Measurements from ENCODE around the gene MUC12.
"Not testable (repeated sequence)": the region's sequence is repeated elsewhere in the genome, so short reads cannot be mapped to it uniquely, and the experiment has no call there.

MUC12 gene

DNA sequence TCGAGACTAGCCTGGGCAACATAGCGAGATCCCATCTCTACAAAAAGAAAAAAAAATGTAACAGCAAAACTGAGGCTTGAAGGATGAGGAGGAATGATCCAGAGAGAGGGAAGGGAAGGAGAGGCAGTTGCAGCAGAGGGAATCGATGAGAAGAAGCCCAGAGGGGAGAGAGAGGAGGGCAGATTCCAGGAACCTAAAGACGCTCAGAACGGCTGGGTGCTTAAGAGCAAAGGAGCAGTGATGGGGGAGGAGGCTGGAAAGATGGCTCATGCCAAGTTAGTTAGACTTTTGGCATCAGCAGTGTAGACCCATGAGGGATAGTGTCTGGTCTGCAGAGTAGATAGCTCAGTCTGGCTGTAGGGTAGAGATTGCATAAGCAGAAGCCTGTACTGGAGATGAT lies 40.3 kb downstream of the MUC12 start:
- H3K9ac ChIP-seq (ENCODE audit: low read length) = no peak overlapping the region
- no peak overlapping the region for H3K27ac ChIP-seq (ENCODE audit: low read depth, low read length)
- no peak overlapping the region for H3K4me3 ChIP-seq (ENCODE audit: low read length)
- H3K27me3 ChIP-seq (ENCODE audit: control insufficient read depth, insufficient read depth, low read length) = no peaks in the 10 kb centered on the region
- H3K4me1 ChIP-seq (ENCODE audit: control insufficient read depth, insufficient read depth, low read length) = no peaks in the 10 kb centered on the region
- peaks cover 9% of the 10 kb centered on the region for H3K36me3 ChIP-seq (ENCODE audit: control insufficient read depth, insufficient read depth, low read length)

DNA sequence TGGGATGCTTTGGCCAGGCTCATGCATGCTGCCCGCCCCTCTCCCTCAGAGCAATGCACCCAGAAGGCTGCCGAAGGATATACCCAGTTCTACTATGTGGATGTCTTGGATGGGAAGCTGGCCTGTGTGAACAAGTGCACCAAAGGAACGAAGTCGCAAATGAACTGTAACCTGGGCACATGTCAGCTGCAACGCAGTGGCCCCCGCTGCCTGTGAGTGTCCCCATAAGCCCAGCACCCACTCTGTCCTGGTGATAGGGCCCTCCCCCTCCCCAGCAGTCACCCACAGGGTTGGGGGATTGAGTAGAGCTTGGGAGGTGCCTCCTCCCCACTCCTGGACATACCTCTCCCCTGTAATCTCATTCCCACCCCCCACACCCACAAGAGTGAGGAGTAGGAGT lies 43.6 kb downstream of the MUC12 start:
- Histone ChIP-seq H3K4me3 (ENCODE audit: low read length) (no peak overlapping the region), H3K9ac (ENCODE audit: low read length) (no peak overlapping the region), H3K27ac (ENCODE audit: low read depth, low read length) (no peak overlapping the region), H3K4me1 (ENCODE audit: control insufficient read depth, insufficient read depth, low read length) (peaks cover 6% of the 10 kb centered on the region), H3K27me3 (ENCODE audit: control insufficient read depth, insufficient read depth, low read length) (peaks cover 3% of the 10 kb centered on the region), H3K36me3 (ENCODE audit: control insufficient read depth, insufficient read depth, low read length) (peaks cover 7% of the 10 kb centered on the region)

DNA sequence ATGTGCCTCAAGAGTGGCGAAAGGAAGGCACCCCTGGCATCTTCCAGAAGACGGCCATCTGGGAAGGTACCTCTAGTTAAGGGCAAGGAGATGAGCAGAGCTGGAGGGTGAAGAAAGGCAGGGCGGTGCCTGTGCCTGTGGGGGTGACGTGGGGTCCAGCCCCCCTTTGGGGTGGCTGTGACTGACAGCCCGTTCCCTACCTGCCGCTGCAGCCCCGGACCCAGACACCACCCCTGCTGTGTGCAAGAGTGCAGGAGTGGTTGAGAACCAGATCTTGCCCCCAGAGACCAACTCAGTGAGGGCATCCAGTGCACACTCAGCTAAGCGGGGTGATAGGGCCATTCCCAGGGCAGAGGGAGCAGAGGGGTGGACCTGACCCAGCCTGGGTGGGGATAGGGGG lies 46.3 kb downstream of the MUC12 start:
- no peak overlapping the region for H3K27ac ChIP-seq (ENCODE audit: low read depth, low read length)
- no peak overlapping the region for H3K4me3 ChIP-seq (ENCODE audit: low read length)
- H3K27me3 ChIP-seq (ENCODE audit: control insufficient read depth, insufficient read depth, low read length) = peaks cover 3% of the 10 kb centered on the region
- H3K36me3 ChIP-seq (ENCODE audit: control insufficient read depth, insufficient read depth, low read length) = peaks cover 7% of the 10 kb centered on the region
- no peak overlapping the region for H3K9ac ChIP-seq (ENCODE audit: low read length)
- H3K4me1 ChIP-seq (ENCODE audit: control insufficient read depth, insufficient read depth, low read length) = peaks cover 6% of the 10 kb centered on the region

DNA sequence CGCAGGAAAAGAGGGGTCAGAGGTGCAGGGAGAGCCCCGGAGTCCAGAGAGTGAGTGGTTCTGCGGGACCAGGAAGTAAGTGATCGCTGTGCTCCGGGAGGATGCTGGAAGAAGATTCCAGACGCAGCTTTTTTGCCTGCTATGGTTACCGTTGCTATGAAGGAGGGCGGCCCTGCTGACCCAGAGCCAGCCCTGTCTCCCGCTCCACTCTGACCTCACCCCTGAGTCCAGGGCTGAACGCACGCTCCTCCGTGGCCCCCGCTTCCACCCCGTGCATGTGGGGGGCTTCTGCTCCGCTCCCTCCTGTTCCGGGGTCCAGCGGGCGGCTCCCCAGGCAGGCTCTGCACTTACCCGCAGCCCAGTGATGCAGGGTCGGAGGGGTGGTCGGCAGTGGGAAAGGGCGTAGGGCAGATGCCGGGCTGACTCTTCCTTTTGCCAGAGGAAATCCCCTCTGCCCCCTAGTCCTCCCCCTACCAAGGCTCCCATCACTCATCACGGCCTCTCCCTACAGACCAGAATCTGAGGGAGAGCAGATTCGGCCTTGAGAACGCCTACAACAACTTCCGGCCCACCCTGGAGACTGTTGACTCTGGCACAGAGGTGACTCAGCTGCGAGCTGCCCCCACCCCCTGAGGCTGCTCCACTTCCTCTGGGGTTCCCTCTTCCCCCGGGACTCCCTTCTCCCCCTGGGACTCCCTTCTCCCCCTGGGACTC lies 47.9 kb downstream of the MUC12 start:
- H3K27ac ChIP-seq (ENCODE audit: low read depth, low read length) = peak overlapping the region; percentile 58
- peak overlapping the region; percentile 71 for H3K4me3 ChIP-seq (ENCODE audit: low read length)
- H3K36me3 ChIP-seq (ENCODE audit: control insufficient read depth, insufficient read depth, low read length) = peaks cover 4% of the 10 kb centered on the region
- H3K9ac ChIP-seq (ENCODE audit: low read length) = peak overlapping the region; percentile 49
- H3K4me1 ChIP-seq (ENCODE audit: control insufficient read depth, insufficient read depth, low read length) = peaks cover 6% of the 10 kb centered on the region
- peaks cover 3% of the 10 kb centered on the region for H3K27me3 ChIP-seq (ENCODE audit: control insufficient read depth, insufficient read depth, low read length)

DNA sequence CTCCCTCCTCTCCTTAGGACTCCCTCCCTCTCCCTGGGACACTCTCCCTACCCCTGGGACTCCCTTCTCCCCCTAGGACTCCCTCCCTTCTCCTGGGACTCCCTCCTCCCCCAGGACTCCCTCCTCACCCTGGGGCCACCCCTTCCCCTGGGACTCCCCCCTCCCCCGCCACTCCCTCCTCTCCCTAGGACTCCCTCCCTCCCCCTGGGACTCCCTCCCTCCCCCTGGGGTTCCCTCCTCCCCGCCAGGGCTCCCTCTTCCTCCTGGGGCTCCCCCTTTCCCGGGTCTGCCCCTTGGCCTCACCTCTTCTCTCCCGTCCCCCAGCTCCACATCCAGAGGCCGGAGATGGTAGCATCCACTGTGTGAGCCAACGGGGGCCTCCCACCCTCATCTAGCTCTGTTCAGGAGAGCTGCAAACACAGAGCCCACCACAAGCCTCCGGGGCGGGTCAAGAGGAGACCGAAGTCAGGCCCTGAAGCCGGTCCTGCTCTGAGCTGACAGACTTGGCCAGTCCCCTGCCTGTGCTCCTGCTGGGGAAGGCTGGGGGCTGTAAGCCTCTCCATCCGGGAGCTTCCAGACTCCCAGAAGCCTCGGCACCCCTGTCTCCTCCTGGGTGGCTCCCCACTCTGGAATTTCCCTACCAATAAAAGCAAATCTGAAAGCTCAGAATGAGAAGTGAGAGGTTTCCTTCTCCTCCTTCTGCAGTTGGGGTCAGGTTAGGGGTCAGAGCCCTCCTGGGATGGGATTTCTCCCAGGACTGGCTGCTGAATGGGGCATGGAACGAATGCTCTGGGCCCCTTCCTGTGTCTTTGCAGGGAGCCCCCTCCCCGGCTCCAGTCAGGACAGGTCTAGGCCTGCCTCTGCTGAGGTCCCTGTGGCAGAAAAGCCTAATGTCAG lies 49.2 kb downstream of the MUC12 start:
- Histone ChIP-seq H3K27ac (ENCODE audit: low read depth, low read length) (no peak overlapping the region), H3K36me3 (ENCODE audit: control insufficient read depth, insufficient read depth, low read length) (no peaks in the 10 kb centered on the region), H3K27me3 (ENCODE audit: control insufficient read depth, insufficient read depth, low read length) (peaks cover 3% of the 10 kb centered on the region), H3K4me3 (ENCODE audit: low read length) (no peak overlapping the region), H3K4me1 (ENCODE audit: control insufficient read depth, insufficient read depth, low read length) (peaks cover 6% of the 10 kb centered on the region), H3K9ac (ENCODE audit: low read length) (no peak overlapping the region)

DNA sequence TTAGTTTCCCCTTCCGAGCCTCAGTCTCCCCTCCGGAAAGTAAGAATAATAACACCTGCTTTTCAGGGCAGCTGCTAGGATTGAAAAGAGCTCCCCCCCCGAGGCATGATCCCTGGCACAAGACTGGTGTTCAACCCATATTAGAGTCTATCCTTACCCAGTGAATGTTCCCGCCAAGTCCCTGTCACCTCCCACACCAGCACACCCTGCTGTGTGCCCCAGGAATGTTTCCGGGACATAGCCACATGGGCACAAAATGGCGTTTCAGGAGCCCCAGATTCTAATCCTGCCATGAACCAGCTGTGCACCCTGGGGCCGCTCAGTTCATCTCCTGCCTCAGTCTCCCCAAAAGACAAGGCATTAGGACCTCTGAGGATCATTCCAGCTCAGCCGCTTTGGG lies 51.1 kb downstream of the MUC12 start:
- Histone ChIP-seq H3K9ac (ENCODE audit: low read length) (no peak overlapping the region), H3K27ac (ENCODE audit: low read depth, low read length) (no peak overlapping the region), H3K27me3 (ENCODE audit: control insufficient read depth, insufficient read depth, low read length) (peaks cover 3% of the 10 kb centered on the region), H3K36me3 (ENCODE audit: control insufficient read depth, insufficient read depth, low read length) (no peaks in the 10 kb centered on the region), H3K4me1 (ENCODE audit: control insufficient read depth, insufficient read depth, low read length) (peaks cover 6% of the 10 kb centered on the region), H3K4me3 (ENCODE audit: low read length) (no peak overlapping the region)

DNA sequence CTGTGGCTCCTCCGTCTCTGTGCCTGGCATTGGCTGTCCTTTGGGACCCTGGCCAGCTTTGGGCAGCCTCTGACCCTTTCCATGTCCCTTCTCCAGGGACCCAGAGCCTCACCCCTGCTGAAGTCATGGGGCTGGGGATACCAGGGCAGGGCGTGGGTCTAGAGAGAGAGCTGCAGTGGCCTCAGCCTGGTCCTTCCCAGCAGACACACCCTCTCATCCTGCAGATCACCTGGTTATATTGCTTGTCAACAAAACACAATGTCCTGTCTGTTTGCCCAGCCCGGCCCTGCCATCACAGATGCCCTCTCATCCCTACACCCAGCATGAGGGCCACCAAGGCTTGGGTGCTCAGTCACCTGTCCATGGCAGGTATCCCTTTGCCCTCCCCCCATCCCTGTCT lies 52.3 kb downstream of the MUC12 start:
- no peak overlapping the region for H3K4me3 ChIP-seq (ENCODE audit: low read length)
- H3K36me3 ChIP-seq (ENCODE audit: control insufficient read depth, insufficient read depth, low read length) = no peaks in the 10 kb centered on the region
- no peak overlapping the region for H3K27ac ChIP-seq (ENCODE audit: low read depth, low read length)
- no peak overlapping the region for H3K9ac ChIP-seq (ENCODE audit: low read length)
- peaks cover 6% of the 10 kb centered on the region for H3K4me1 ChIP-seq (ENCODE audit: control insufficient read depth, insufficient read depth, low read length)
- H3K27me3 ChIP-seq (ENCODE audit: control insufficient read depth, insufficient read depth, low read length) = peaks cover 3% of the 10 kb centered on the region

DNA sequence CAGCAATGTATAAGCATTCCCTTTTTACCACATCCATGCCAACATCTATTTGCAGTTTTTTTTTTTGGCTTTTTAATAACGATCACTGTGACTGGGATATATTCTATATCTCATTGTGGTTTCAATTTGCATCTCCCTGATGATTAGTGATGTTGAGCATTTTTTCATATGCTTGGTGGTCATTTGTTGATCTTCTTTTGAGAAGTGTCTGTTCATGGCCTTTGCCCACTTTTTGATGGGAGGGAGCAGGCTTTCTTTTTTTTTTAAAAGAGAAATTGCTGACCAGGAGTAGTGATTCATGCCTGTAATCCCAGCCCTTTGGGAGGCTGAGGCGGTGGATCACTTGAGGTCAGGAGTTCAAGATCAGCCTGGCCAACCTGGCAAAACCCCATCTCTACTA lies 54.5 kb downstream of the MUC12 start:
- Histone ChIP-seq H3K27me3 (ENCODE audit: control insufficient read depth, insufficient read depth, low read length) (no peaks in the 10 kb centered on the region), H3K27ac (ENCODE audit: low read depth, low read length) (no peak overlapping the region), H3K4me1 (ENCODE audit: control insufficient read depth, insufficient read depth, low read length) (no peaks in the 10 kb centered on the region), H3K9ac (ENCODE audit: low read length) (no peak overlapping the region), H3K36me3 (ENCODE audit: control insufficient read depth, insufficient read depth, low read length) (no peaks in the 10 kb centered on the region), H3K4me3 (ENCODE audit: low read length) (no peak overlapping the region)

DNA sequence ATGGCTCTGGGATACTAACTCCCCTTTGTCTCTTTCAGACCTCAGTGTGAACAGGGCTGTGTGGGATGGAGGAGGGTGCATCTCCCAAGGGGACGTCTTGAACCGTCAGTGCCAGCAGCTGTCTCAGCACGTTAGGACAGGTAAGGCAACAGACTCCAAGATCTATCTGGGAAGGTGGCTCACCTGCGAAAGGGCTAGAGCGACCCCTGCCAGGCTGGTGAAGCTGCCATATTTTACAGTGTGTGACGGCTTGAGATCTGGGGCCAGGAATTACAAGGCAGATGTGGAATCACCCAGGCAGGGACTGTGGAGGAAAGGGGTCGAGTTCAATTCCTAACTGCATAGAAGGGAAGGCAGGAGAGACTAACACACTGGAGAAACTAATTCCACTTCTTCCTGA lies 61.7 kb downstream of the MUC12 start:
- Histone ChIP-seq H3K4me1 (ENCODE audit: control insufficient read depth, insufficient read depth, low read length) (no peaks in the 10 kb centered on the region), H3K9ac (ENCODE audit: low read length) (no peak overlapping the region), H3K4me3 (ENCODE audit: low read length) (no peak overlapping the region), H3K27me3 (ENCODE audit: control insufficient read depth, insufficient read depth, low read length) (no peaks in the 10 kb centered on the region), H3K36me3 (ENCODE audit: control insufficient read depth, insufficient read depth, low read length) (no peaks in the 10 kb centered on the region), H3K27ac (ENCODE audit: low read depth, low read length) (no peak overlapping the region)

DNA sequence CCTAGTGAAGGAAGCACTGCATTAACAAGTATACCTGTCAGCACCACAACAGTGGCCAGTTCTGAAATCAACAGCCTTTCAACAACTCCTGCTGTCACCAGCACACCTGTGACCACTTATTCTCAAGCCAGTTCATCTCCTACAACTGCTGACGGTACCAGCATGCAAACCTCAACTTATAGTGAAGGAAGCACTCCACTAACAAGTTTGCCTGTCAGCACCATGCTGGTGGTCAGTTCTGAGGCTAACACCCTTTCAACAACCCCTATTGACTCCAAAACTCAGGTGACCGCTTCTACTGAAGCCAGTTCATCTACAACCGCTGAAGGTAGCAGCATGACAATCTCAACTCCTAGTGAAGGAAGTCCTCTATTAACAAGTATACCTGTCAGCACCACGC lies 66.6 kb downstream of the MUC12 start:
- H3K27me3 ChIP-seq (ENCODE audit: control insufficient read depth, insufficient read depth, low read length) = no peaks in the 10 kb centered on the region
- no peak overlapping the region for H3K4me3 ChIP-seq (ENCODE audit: low read length)
- no peaks in the 10 kb centered on the region for H3K36me3 ChIP-seq (ENCODE audit: control insufficient read depth, insufficient read depth, low read length)
- H3K27ac ChIP-seq (ENCODE audit: low read depth, low read length) = no peak overlapping the region
- no peak overlapping the region for H3K9ac ChIP-seq (ENCODE audit: low read length)
- H3K4me1 ChIP-seq (ENCODE audit: control insufficient read depth, insufficient read depth, low read length) = no peaks in the 10 kb centered on the region

DNA sequence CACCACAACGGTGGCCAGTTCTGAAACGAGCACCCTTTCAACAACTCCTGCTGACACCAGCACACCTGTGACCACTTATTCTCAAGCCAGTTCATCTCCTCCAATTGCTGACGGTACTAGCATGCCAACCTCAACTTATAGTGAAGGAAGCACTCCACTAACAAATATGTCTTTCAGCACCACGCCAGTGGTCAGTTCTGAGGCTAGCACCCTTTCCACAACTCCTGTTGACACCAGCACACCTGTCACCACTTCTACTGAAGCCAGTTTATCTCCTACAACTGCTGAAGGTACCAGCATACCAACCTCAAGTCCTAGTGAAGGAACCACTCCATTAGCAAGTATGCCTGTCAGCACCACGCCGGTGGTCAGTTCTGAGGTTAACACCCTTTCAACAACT lies 71.9 kb downstream of the MUC12 start:
- not testable (repeated sequence) for H3K36me3 ChIP-seq (ENCODE audit: control insufficient read depth, insufficient read depth, low read length); H3K27me3 ChIP-seq (ENCODE audit: control insufficient read depth, insufficient read depth, low read length); H3K4me3 ChIP-seq (ENCODE audit: low read length); H3K9ac ChIP-seq (ENCODE audit: low read length); H3K27ac ChIP-seq (ENCODE audit: low read depth, low read length); H3K4me1 ChIP-seq (ENCODE audit: control insufficient read depth, insufficient read depth, low read length)

DNA sequence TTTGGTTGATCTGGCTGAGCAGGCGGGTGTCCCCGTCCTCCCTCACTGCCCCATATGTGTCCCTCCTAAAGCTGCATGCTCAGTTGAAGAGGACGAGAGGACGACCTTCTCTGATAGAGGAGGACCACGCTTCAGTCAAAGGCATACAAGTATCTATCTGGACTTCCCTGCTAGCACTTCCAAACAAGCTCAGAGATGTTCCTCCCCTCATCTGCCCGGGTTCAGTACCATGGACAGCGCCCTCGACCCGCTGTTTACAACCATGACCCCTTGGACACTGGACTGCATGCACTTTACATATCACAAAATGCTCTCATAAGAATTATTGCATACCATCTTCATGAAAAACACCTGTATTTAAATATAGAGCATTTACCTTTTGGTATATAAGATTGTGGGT lies 89.0 kb downstream of the MUC12 start:
- no peak overlapping the region for H3K4me3 ChIP-seq (ENCODE audit: low read length)
- H3K4me1 ChIP-seq (ENCODE audit: control insufficient read depth, insufficient read depth, low read length) = no peaks in the 10 kb centered on the region
- H3K27ac ChIP-seq (ENCODE audit: low read depth, low read length) = no peak overlapping the region
- no peaks in the 10 kb centered on the region for H3K27me3 ChIP-seq (ENCODE audit: control insufficient read depth, insufficient read depth, low read length)
- no peak overlapping the region for H3K9ac ChIP-seq (ENCODE audit: low read length)
- H3K36me3 ChIP-seq (ENCODE audit: control insufficient read depth, insufficient read depth, low read length) = no peaks in the 10 kb centered on the region

DNA sequence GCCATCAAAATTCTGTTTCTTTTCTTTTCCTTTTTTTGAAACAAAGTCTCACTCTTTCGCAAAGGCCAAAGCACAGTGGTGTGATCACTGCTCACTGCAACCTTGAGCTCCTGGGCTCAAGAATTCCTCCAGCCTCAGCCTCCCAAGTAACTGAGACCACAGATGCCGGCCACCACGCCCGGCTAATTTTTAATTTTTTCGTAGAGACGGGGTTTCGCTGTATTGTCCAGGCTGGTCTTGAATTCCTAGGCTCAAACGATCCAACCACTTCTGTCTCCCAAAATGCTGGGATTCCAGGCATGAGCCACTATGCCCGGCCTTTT lies 90.2 kb downstream of the MUC12 start:
- peaks cover 4% of the 10 kb centered on the region for H3K27me3 ChIP-seq (ENCODE audit: control insufficient read depth, insufficient read depth, low read length)
- H3K27ac ChIP-seq (ENCODE audit: low read depth, low read length) = no peak overlapping the region
- no peaks in the 10 kb centered on the region for H3K36me3 ChIP-seq (ENCODE audit: control insufficient read depth, insufficient read depth, low read length)
- H3K4me3 ChIP-seq (ENCODE audit: low read length) = no peak overlapping the region
- no peak overlapping the region for H3K9ac ChIP-seq (ENCODE audit: low read length)
- H3K4me1 ChIP-seq (ENCODE audit: control insufficient read depth, insufficient read depth, low read length) = no peaks in the 10 kb centered on the region
